Measurements from ENCODE around the gene GLI2. TPM values are rescaled to one million over a fixed set of nuclear protein-coding genes. Genes with fewer than 3 reads are reported as not detected.
A peak's percentile ranks its signal among the peaks of the same experiment; 100 is the strongest.

GLI2 gene
- total and polyA plus RNA-seq, 2 experiments from 2014 or later: 53.6 to 57.0 TPM

GRCh38 chr2:120736624-120737339 is 1.1 kb downstream of the GLI2 start:
- H3K4me1 ChIP-seq (ENCODE audit: insufficient read depth): peaks cover 47% of the 10 kb centered on the region
- peak overlapping the region; percentile 90 for H3K27ac ChIP-seq (ENCODE audit: low read depth)
- peak overlapping the region; percentile 96 for H3K4me2 ChIP-seq
- H3K27ac Mint-ChIP-seq: peak overlapping the region; percentile 59; the same call in 1 of the 2 replicates
- H3K4me3 Mint-ChIP-seq: peak overlapping the region; percentile 95
- no peaks in the 10 kb centered on the region for H3K9me3 Mint-ChIP-seq
- no peaks in the 10 kb centered on the region for H4K20me1 ChIP-seq (replicated peaks; ENCODE audit: insufficient read depth)
- H2AFZ ChIP-seq: no peak overlapping the region
- H3K36me3 Mint-ChIP-seq (ENCODE audit: low read depth): peaks cover 8% of the 10 kb centered on the region
- H3K4me1 Mint-ChIP-seq: peaks cover 54% of the 10 kb centered on the region
- DNase-seq (ENCODE audit: low spot score) (peak; percentile 94), ATAC-seq (peak; percentile 31)
- H3K27me3 Mint-ChIP-seq (ENCODE audit: insufficient read depth, low read depth, poor library complexity): peaks cover 24% of the 10 kb centered on the region
- H3K27me3 ChIP-seq (ENCODE audit: insufficient read depth): no peaks in the 10 kb centered on the region
- peak overlapping the region; percentile 91 for H3K4me3 ChIP-seq
- H3K36me3 ChIP-seq (ENCODE audit: insufficient read depth): no peaks in the 10 kb centered on the region
- H3K9me2 ChIP-seq (ENCODE audit: insufficient read depth): no peaks in the 10 kb centered on the region
- TF ChIP-seq ZNF462 (CRISPR knock-in tag; IDR thresholded peaks at IDR 0.05): no peak
- TF ChIP-seq CREB1 (CRISPR knock-in tag; IDR thresholded peaks at IDR 0.05; ENCODE audit: low read depth): peak; percentile 3; the same call in 1 of the 2 replicates
- no peak for TF ChIP-seq REST (IDR thresholded peaks at IDR 0.05; ENCODE audit: unreplicated experiment)
- no peak for TF ChIP-seq ZNF331 (CRISPR knock-in tag; IDR thresholded peaks at IDR 0.05; ENCODE audit: low read depth)
- no peak for TF ChIP-seq ZNF114 (CRISPR knock-in tag; IDR thresholded peaks at IDR 0.05)
- peaks cover 63% of the 10 kb centered on the region for H3K79me2 ChIP-seq (replicated peaks; ENCODE audit: insufficient read depth)
- H3F3A ChIP-seq (replicated peaks; ENCODE audit: low read depth): peaks cover 27% of the 10 kb centered on the region
